K562 (cell line): Measurements from ENCODE around the gene HOGA1. TPM values are rescaled to one million over a fixed set of nuclear protein-coding genes. Genes with fewer than 3 reads are reported as not detected.
"Not testable (repeated sequence)": the region's sequence is repeated elsewhere in the genome, so short reads cannot be mapped to it uniquely, and the experiment has no call there.

Source experiments
- ATAC-seq: fragments of 200-7000 bp; cut with Tn5 transposase; 3 replicates; pipeline ENCODE4 v1.9.1; 2020; ENCODE audit warnings: moderate library complexity
- BruUV-seq: library from RNA; stranded (reverse); fragments of 400-500 nt; replicated peaks from 2 replicates; lab custom pipeline; 2021; lab: Mats Ljungman, UMichigan
- CTCF ChIA-PET: fragments of 300-600 bp; formaldehyde crosslinking; extraction: SDS; loops from one replicate; lab custom pipeline; 2021; ENCODE audit warnings: low intra/inter-chr PET ratio; lab: Yijun Ruan, JAX
- POLR2A ChIA-PET: fragments of 300-600, 350-650 bp; sonication (Branson Sonifier 250); formaldehyde crosslinking; extraction: SDS; loops from one replicate; lab custom pipeline; 2021; ENCODE audit warnings: antibody characterized with exemption, inconsistent platforms; lab: Yijun Ruan, JAX
- DNase-seq, 4 experiments: peaks; one replicate each; pipeline versions ENCODE4 v3.0.0 to v3.0.0-alpha.2; 2011 to 2018; ENCODE audit warnings: low spot score in 3 of 4, mixed read lengths in 3 of 4; ENCODE audit errors: extremely low read depth in 1 of 4
- FAIRE-seq: peaks from 2 replicates; lab custom pipeline; 2011; peaks lifted over from hg19 to GRCh38; lab: Jason Lieb, UNC
- H2AFZ ChIP-seq: 2 replicates; pipeline ENCODE4 v1.6.0; 2011; ENCODE audit warnings: low read depth, low read length, control low read depth, inconsistent platforms
- H3K27ac ChIP-seq: fragments of 200-600 bp; 3 replicates; pipeline ENCODE4 v1.8.0; 2011; ENCODE audit warnings: low read depth, mild to moderate bottlenecking, control low read depth, inconsistent platforms, low read length, moderate library complexity, mixed read lengths; ENCODE audit errors: extremely low read depth
- H3K27me3 ChIP-seq, 2 experiments: fragments of 300-600 bp in 1 of 2; 2 replicates in 1 of 2; 3 replicates in 1 of 2; pipeline versions ENCODE4 v1.6.0 to v1.8.0; 2011; ENCODE audit warnings: inconsistent platforms in 2 of 2, low read length in 2 of 2, mild to moderate bottlenecking in 1 of 2, mixed read lengths in 1 of 2, moderate library complexity in 1 of 2; ENCODE audit not compliant: control insufficient read depth in 2 of 2, insufficient read depth in 2 of 2
- H3K36me3 ChIP-seq: fragments of 300-600 bp; 3 replicates; pipeline ENCODE4 v1.8.0; 2011; ENCODE audit warnings: mild to moderate bottlenecking, low read length, inconsistent platforms; ENCODE audit not compliant: control insufficient read depth, insufficient read depth
- H3K4me1 ChIP-seq, 2 experiments: fragments of 200-600 bp in 1 of 2; replicated peaks in 1 of 2; 2 replicates in 1 of 2; 3 replicates in 1 of 2; pipeline versions ENCODE4 v1.5.1 to v1.8.0; 2011; ENCODE audit warnings: inconsistent platforms in 2 of 2, low read length in 2 of 2, mild to moderate bottlenecking in 1 of 2, mixed read lengths in 1 of 2, moderate library complexity in 1 of 2; ENCODE audit not compliant: control insufficient read depth in 2 of 2, insufficient read depth in 2 of 2
- H3K4me2 ChIP-seq: 2 replicates; pipeline ENCODE4 v1.6.1; 2011; ENCODE audit warnings: low read length, control low read depth, inconsistent platforms, mixed read lengths; ENCODE audit not compliant: insufficient read depth
- H3K4me3 ChIP-seq: fragments of 200-600 bp; sonication (generic), shearing (Covaris generic); 2 replicates; pipeline ENCODE4 v1.5.1; 2016; ENCODE audit warnings: control low read depth, inconsistent platforms
- H3K79me2 ChIP-seq: fragments of 200-600 bp; 3 replicates; pipeline ENCODE4 v1.8.0; 2011; ENCODE audit warnings: low read length, inconsistent platforms; ENCODE audit not compliant: control insufficient read depth, insufficient read depth
- H3K9ac ChIP-seq, 2 experiments: 2 replicates each; pipeline versions ENCODE4 v1.6.0 to v1.6.1; 2011; ENCODE audit warnings: low read depth in 2 of 2, low read length in 2 of 2, control low read depth in 1 of 2, inconsistent platforms in 1 of 2, mild to moderate bottlenecking in 1 of 2, mixed read lengths in 1 of 2; ENCODE audit not compliant: insufficient read depth in 1 of 2
- H3K9me1 ChIP-seq: one replicate; pipeline ENCODE4 v1.6.0; 2011; ENCODE audit warnings: inconsistent platforms, mild to moderate bottlenecking, low read length, moderate library complexity; ENCODE audit not compliant: control insufficient read depth, insufficient read depth
- H3K9me3 ChIP-seq: replicated peaks from 2 replicates; pipeline ENCODE4 v1.5.1; 2011; ENCODE audit warnings: low read depth, low read length, inconsistent platforms; ENCODE audit not compliant: control insufficient read depth, insufficient read depth
- H4K20me1 ChIP-seq: replicated peaks from 2 replicates; pipeline ENCODE4 v1.6.1; 2011; ENCODE audit warnings: low read length, inconsistent platforms, mixed read lengths; ENCODE audit not compliant: control insufficient read depth, insufficient read depth
- WGBS: fragments of 100-300 bp; shearing (Covaris generic); methylation state at CpG from one replicate; pipeline ENCODE4 v1.1.6; 2016; ENCODE audit warnings: low coverage, mixed read lengths; ENCODE audit not compliant: insufficient coverage; ENCODE audit errors: missing lambda C conversion rate; 5-methylcytosine and 5-hydroxymethylcytosine counted together
- in situ Hi-C: fragments of 300-500 bp; cut with MboI; formaldehyde crosslinking; loops from 4 replicates; pipeline ENCODE4 v1.15.0; 2018; ENCODE audit warnings: inconsistent platforms, mixed read lengths
- intact Hi-C: fragments of 100-400 bp; cut with micrococcal nuclease; formaldehyde crosslinking; loops from 2 replicates; pipeline ENCODE4 v1.14.2; 2022
- polyA plus RNA-seq, 8 experiments: library from polyadenylated mRNA; depleted of rRNA in 4 of 8; stranded (reverse) in 5 of 8; unstranded in 3 of 8; fragments of >200 nt; fragmentation: Nextera tagmentation in 2 of 8; fragmentation: Illumina TruSeq in 1 of 8; extraction: Ambion mirVana in 2 of 8; extraction: Trizol in 1 of 8; gene quantifications; 2 replicates each; pipeline versions ENCODE4 v1.2.1 to v1.2.3, GENCODE V29; 2011 to 2014; ENCODE audit warnings: inconsistent platforms in 1 of 8, missing spikeins in 1 of 8
- total RNA-seq, 7 experiments: library from RNA; depleted of rRNA in 6 of 7; stranded (reverse); fragments of >200 nt in 6 of 7; fragmentation: Illumina TruSeq in 2 of 7; extraction: Trizol in 2 of 7; gene quantifications; 2 replicates each; pipeline versions ENCODE4 v1.2.1 to v1.2.3, GENCODE V29; 2011 to 2021; ENCODE audit warnings: low replicate concordance in 1 of 7

Gene HOGA1
- total and polyA plus RNA-seq, 9 of the 15 experiments (the other 6 are each of a cell fraction or from before 2014, with no cell fraction given) = not detected

GRCh38 chr10:97560731-97561381 is 23.3 kb upstream of the HOGA1 start:
- H3K79me2 ChIP-seq, POLR2A ChIA-PET: not testable (repeated sequence)

GRCh38 chr10:97561386-97562077 is 22.7 kb upstream of the HOGA1 start:
- H3K79me2 ChIP-seq, BruUV-seq, H3K9me3 ChIP-seq, H3K4me2 ChIP-seq, POLR2A ChIA-PET, H4K20me1 ChIP-seq, CTCF ChIA-PET, H3K27me3 ChIP-seq, H3K36me3 ChIP-seq, H2AFZ ChIP-seq, H3K9ac ChIP-seq, H3K27ac ChIP-seq, DNase-seq, intact Hi-C loops, H3K4me1 ChIP-seq, ATAC-seq, FAIRE-seq, H3K4me3 ChIP-seq, in situ Hi-C loops, H3K9me1 ChIP-seq: not testable (repeated sequence)
- WGBS = 43% methylated on average over 9 of the region's 12 CpGs

More at GRCh38 chr10:97560731-97561381, 23.3 kb upstream of the HOGA1 start:
- intact Hi-C loops, H3K9me3 ChIP-seq, H3K4me1 ChIP-seq, H3K27me3 ChIP-seq, H3K4me3 ChIP-seq, BruUV-seq, H3K27ac ChIP-seq, H3K9ac ChIP-seq, H4K20me1 ChIP-seq, DNase-seq, CTCF ChIA-PET, FAIRE-seq, in situ Hi-C loops, H3K36me3 ChIP-seq, H2AFZ ChIP-seq, ATAC-seq, H3K4me2 ChIP-seq, H3K9me1 ChIP-seq: not testable (repeated sequence)
- 35% methylated on average over 15 of the region's 17 CpGs for WGBS
